Coronary artery (tissue), 2 donors: ENCODE results near the gene RPL27A.

Experiments
- DNase-seq: peaks from one replicate; pipeline ENCODE4 v3.0.0-alpha.2; 2017; ENCODE audit warnings: low spot score
- H3K27ac ChIP-seq, 2 donors: fragments of 200-600 bp; sonication (generic); one replicate each; pipeline ENCODE4 v1.5.1; 2016 to 2019
- H3K4me3 ChIP-seq: fragments of 200-600 bp; sonication (generic); 2 replicates; pipeline ENCODE4 v1.5.1; 2016; ENCODE audit warnings: mild to moderate bottlenecking, moderate library complexity
- CTCF ChIP-seq: fragments of 200-600 bp; sonication (generic); IDR thresholded peaks from one replicate; pipeline ENCODE4 v1.5.1; 2019; ENCODE audit warnings: antibody characterized with exemption

RPL27A gene

GRCh38 chr11:8674859-8675258 is 7.7 kb upstream of the RPL27A start:
- Histone ChIP-seq H3K4me3 (no peak overlapping the region), H3K27ac (no peak overlapping the region)
- TF ChIP-seq CTCF: no peak
- no peak for DNase-seq

- no peak for DNase-seq
- Histone ChIP-seq H3K4me3 (no peak overlapping the region), H3K27ac (no peak overlapping the region)
- no peak for TF ChIP-seq CTCF
These were observed 6.1 kb upstream of the RPL27A start for GRCh38 chr11:8676458-8676857.

- H3K27ac ChIP-seq: no peak overlapping the region
- no peak overlapping the region for H3K4me3 ChIP-seq
- no peak for TF ChIP-seq CTCF
- DNase-seq: peak; percentile 31
These were observed 3.6 kb upstream of the RPL27A start for GRCh38 chr11:8679006-8679405.

- TF ChIP-seq CTCF: no peak
- H3K27ac ChIP-seq: peak overlapping the region; percentile 95 to 98
- DNase-seq: peak; percentile 66
These were observed 722 bp upstream of the RPL27A start for GRCh38 chr11:8681837-8682302.

GRCh38 chr11:8683115-8683807 is 669 bp downstream of the RPL27A start:
- H3K27ac ChIP-seq: peak overlapping the region; percentile 95 to 98
- TF ChIP-seq CTCF: no peak
- peak overlapping the region; percentile 80 for H3K4me3 ChIP-seq
- no peak for DNase-seq

More at GRCh38 chr11:8681837-8682302, 722 bp upstream of the RPL27A start:
- H3K4me3 ChIP-seq: peak overlapping the region; percentile 80

- no peak for TF ChIP-seq CTCF
- DNase-seq: no peak
- Histone ChIP-seq H3K27ac (peak overlapping the region; percentile 95 to 98), H3K4me3 (peak overlapping the region; percentile 80)
These were observed 2.2 kb downstream of the RPL27A start for GRCh38 chr11:8684600-8685290.

- no peak for DNase-seq
- no peak overlapping the region for H3K4me3 ChIP-seq
These were observed 2.7 kb downstream of the RPL27A start for GRCh38 chr11:8685306-8685705.

More at GRCh38 chr11:8685306-8685705, 2.7 kb downstream of the RPL27A start:
- H3K27ac ChIP-seq: no peak overlapping the region
- no peak for TF ChIP-seq CTCF
